ENCODE data around the gene PRPF40B.
A peak's percentile ranks its signal among the peaks of the same experiment; 100 is the strongest.

The PRPF40B gene

GRCh38 chr12:49636979-49637755, 13.8 kb downstream of the PRPF40B start:
- DNase-seq: peak; percentile 68

GRCh38 chr12:49641748-49642369, 18.5 kb downstream of the PRPF40B start:
- no peak for DNase-seq

GRCh38 chr12:49642370-49642802, 19.0 kb downstream of the PRPF40B start:
- DNase-seq: no peak

- DNase-seq: no peak
Observed at GRCh38 chr12:49643135-49643534, 19.8 kb downstream of the PRPF40B start.

- DNase-seq: no peak
Observed at GRCh38 chr12:49643961-49644619, 20.7 kb downstream of the PRPF40B start.

- DNase-seq: peak; percentile 87
Observed at GRCh38 chr12:49644620-49644994, 21.2 kb downstream of the PRPF40B start.

GRCh38 chr12:49645146-49646039, 22.0 kb downstream of the PRPF40B start:
- no peak for DNase-seq

GRCh38 chr12:49646331-49646830, 23.0 kb downstream of the PRPF40B start:
- DNase-seq: no peak

- no peak for DNase-seq
Observed at GRCh38 chr12:49646871-49647654, 23.7 kb downstream of the PRPF40B start.

GRCh38 chr12:49647827-49648711, 24.7 kb downstream of the PRPF40B start:
- DNase-seq: no peak

- DNase-seq: no peak
Observed at GRCh38 chr12:49648712-49649003, 25.3 kb downstream of the PRPF40B start.

GRCh38 chr12:49649445-49649844, 26.1 kb downstream of the PRPF40B start:
- no peak for DNase-seq

- DNase-seq: no peak
Observed at GRCh38 chr12:49649892-49650291, 26.5 kb downstream of the PRPF40B start.

- DNase-seq: no peak
Observed at GRCh38 chr12:49651855-49652254, 28.5 kb downstream of the PRPF40B start.

- DNase-seq: no peak
Observed at GRCh38 chr12:49652921-49653520, 29.7 kb downstream of the PRPF40B start.

- DNase-seq: no peak
Observed at GRCh38 chr12:49654715-49655114, 31.4 kb downstream of the PRPF40B start.

GRCh38 chr12:49655595-49656236, 32.4 kb downstream of the PRPF40B start:
- DNase-seq: no peak

GRCh38 chr12:49658276-49658675, 34.9 kb downstream of the PRPF40B start:
- DNase-seq: no peak

- no peak for DNase-seq
Observed at GRCh38 chr12:49659753-49660152, 36.4 kb downstream of the PRPF40B start.

GRCh38 chr12:49661191-49661590, 37.8 kb downstream of the PRPF40B start:
- DNase-seq: no peak
